Ishikawa (cell line): Measurements from ENCODE around the gene OR52N4.

Source experiments
- CEBPB ChIP-seq: IDR thresholded peaks from 2 replicates; pipeline ENCODE4 v1.6.1; 2012
- CREB1 ChIP-seq: IDR thresholded peaks from 2 replicates; pipeline ENCODE4 v1.6.1; 2012; ENCODE audit warnings: low read depth
- EGR1 ChIP-seq: IDR thresholded peaks from 2 replicates; pipeline ENCODE4 v1.6.1; 2012
- EP300 ChIP-seq: IDR thresholded peaks from 2 replicates; pipeline ENCODE4 v1.6.1; 2012; ENCODE audit warnings: borderline replicate concordance
- FOXM1 ChIP-seq: IDR thresholded peaks from 2 replicates; pipeline ENCODE4 v1.6.1; 2012; ENCODE audit warnings: low read depth, borderline replicate concordance
- MAX ChIP-seq: IDR thresholded peaks from 2 replicates; pipeline ENCODE4 v1.6.1; 2012
- NFIC ChIP-seq: IDR thresholded peaks from 2 replicates; pipeline ENCODE4 v1.6.1; 2012
- RAD21 ChIP-seq: IDR thresholded peaks from 2 replicates; pipeline ENCODE4 v1.6.1; 2012; ENCODE audit warnings: low read depth
- REST ChIP-seq: IDR thresholded peaks from 2 replicates; pipeline ENCODE4 v1.6.1; 2012; ENCODE audit warnings: low read depth, mild to moderate bottlenecking
- TAF1 ChIP-seq: IDR thresholded peaks from 2 replicates; pipeline ENCODE4 v1.6.1; 2012; ENCODE audit warnings: low read depth, mild to moderate bottlenecking
- TCF12 ChIP-seq: IDR thresholded peaks from 2 replicates; pipeline ENCODE4 v1.6.1; 2012; ENCODE audit warnings: low read depth
- TEAD4 ChIP-seq: IDR thresholded peaks from 2 replicates; pipeline ENCODE4 v1.6.1; 2012
- USF1 ChIP-seq: IDR thresholded peaks from 2 replicates; pipeline ENCODE4 v1.6.1; 2012
- YY1 ChIP-seq: IDR thresholded peaks from 2 replicates; pipeline ENCODE4 v1.6.1; 2012; ENCODE audit warnings: low read depth
- ZBTB7A ChIP-seq: IDR thresholded peaks from 2 replicates; pipeline ENCODE4 v1.6.1; 2012; ENCODE audit warnings: low read depth

Gene OR52N4

GRCh38 chr11:5738431-5738830, 15.6 kb upstream of the OR52N4 start:
- TF ChIP-seq ZBTB7A (no peak), TAF1 (no peak), NFIC (no peak), TCF12 (no peak), FOXM1 (no peak), USF1 (no peak), CEBPB (no peak), EP300 (no peak)

GRCh38 chr11:5746614-5747013, 7.4 kb upstream of the OR52N4 start:
- TF ChIP-seq FOXM1 (no peak), REST (no peak), MAX (no peak), EP300 (no peak), NFIC (no peak), USF1 (no peak), ZBTB7A (no peak), RAD21 (no peak), CEBPB (no peak), CREB1 (no peak)

GRCh38 chr11:5749836-5750235, 4.2 kb upstream of the OR52N4 start:
- no peak for TF ChIP-seq EP300
- no peak for TF ChIP-seq REST
- no peak for TF ChIP-seq TEAD4
- TF ChIP-seq CREB1: no peak
- no peak for TF ChIP-seq RAD21
- TF ChIP-seq YY1: no peak
- no peak for TF ChIP-seq EGR1
- TF ChIP-seq FOXM1: no peak
- TF ChIP-seq ZBTB7A: no peak
- TF ChIP-seq USF1: no peak
- TF ChIP-seq TCF12: no peak
- no peak for TF ChIP-seq NFIC
- TF ChIP-seq TAF1: no peak

GRCh38 chr11:5767056-5767455, 13.0 kb downstream of the OR52N4 start:
- TF ChIP-seq CEBPB (no peak), EP300 (no peak), CREB1 (no peak), EGR1 (no peak), YY1 (no peak), TCF12 (no peak), USF1 (no peak), TEAD4 (no peak), RAD21 (no peak), REST (no peak), FOXM1 (no peak), ZBTB7A (no peak), TAF1 (no peak), NFIC (no peak), MAX (no peak)
